Measurements from ENCODE around the gene SLIT3. TPM values are rescaled to one million over a fixed set of nuclear protein-coding genes. Genes with fewer than 3 reads are reported as not detected.

The SLIT3 gene
- total RNA-seq, 1 experiment from 2014 or later = 0.44 TPM

DNA sequence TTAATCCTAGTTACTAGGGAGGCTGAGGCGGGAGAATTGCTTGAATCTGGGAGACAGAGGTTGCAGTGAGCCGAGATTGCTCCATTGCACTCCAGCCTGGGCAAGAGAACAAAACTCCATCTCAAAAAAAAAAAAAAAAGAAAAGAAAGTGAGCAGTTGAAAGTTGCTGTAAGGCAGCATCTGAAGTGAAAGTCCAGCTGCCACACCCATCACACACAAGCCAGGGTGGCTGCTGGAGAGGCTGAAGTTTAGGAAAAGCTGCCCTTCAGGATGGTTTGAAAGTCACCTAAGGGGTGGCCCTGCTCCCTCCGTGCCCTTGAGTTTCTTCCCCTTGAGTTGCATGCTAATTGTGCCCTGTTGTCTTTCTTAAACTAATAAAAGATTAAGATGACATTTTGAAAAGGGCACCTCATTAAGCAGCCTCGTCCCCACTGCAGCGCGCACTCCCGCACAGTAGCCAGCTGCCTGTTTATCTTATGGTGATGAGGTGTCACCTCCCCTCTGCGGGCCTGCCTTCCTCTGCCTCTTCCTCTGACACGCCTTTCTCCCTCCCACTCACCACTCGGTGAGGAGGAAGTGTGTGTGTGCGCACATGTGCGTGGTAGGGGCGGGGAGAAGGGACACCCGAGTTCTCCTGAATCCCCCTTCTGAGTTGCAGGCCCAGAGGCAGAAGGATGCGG is 617.6 kb downstream of the SLIT3 start:
- Histone ChIP-seq H3K9me3 (ENCODE audit: low read length) (no peaks in the 10 kb centered on the region), H3K9me2 (replicated peaks; ENCODE audit: low read length) (no peaks in the 10 kb centered on the region), H3K27ac (ENCODE audit: low read length) (no peak overlapping the region), H3K4me1 (ENCODE audit: insufficient read depth, low read length) (no peaks in the 10 kb centered on the region), H2AFZ (ENCODE audit: low read length) (no peak overlapping the region), H3K4me2 (ENCODE audit: low read length) (no peak overlapping the region), H3F3A (ENCODE audit: low read length, unreplicated experiment) (no peaks in the 10 kb centered on the region), H3K4me3 (ENCODE audit: low read length) (no peak overlapping the region), H3K27me3 (ENCODE audit: low read length) (no peaks in the 10 kb centered on the region), H3K79me2 (ENCODE audit: low read length) (no peaks in the 10 kb centered on the region), H3K9ac (ENCODE audit: low read length) (no peak overlapping the region), H3K36me3 (ENCODE audit: low read depth, low read length) (no peaks in the 10 kb centered on the region), H4K20me1 (ENCODE audit: low read length) (no peaks in the 10 kb centered on the region)
- no peak for ATAC-seq
- TF ChIP-seq EZH2 (IDR thresholded peaks at IDR 0.05; ENCODE audit: low read length, unreplicated experiment) (no peak), EZH2phosphoT487 (IDR thresholded peaks at IDR 0.05; ENCODE audit: borderline replicate concordance, low read length) (no peak)
- TF ChIP-seq, protein P1, sequence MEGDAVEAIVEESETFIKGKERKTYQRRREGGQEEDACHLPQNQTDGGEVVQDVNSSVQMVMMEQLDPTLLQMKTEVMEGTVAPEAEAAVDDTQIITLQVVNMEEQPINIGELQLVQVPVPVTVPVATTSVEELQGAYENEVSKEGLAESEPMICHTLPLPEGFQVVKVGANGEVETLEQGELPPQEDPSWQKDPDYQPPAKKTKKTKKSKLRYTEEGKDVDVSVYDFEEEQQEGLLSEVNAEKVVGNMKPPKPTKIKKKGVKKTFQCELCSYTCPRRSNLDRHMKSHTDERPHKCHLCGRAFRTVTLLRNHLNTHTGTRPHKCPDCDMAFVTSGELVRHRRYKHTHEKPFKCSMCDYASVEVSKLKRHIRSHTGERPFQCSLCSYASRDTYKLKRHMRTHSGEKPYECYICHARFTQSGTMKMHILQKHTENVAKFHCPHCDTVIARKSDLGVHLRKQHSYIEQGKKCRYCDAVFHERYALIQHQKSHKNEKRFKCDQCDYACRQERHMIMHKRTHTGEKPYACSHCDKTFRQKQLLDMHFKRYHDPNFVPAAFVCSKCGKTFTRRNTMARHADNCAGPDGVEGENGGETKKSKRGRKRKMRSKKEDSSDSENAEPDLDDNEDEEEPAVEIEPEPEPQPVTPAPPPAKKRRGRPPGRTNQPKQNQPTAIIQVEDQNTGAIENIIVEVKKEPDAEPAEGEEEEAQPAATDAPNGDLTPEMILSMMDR (conservative IDR thresholded peaks at IDR 0.05; ENCODE audit: low read depth, low read length) = no peak
- ChIA-PET POLR2A (ENCODE audit: unreplicated experiment) (no interaction called here), CTCF (no interaction called here)
- BruUV-seq (replicated peaks) = no TSS peak
- intact Hi-C loops (cut with micrococcal nuclease) = no loop called here
- DNase-seq = no peak

DNA sequence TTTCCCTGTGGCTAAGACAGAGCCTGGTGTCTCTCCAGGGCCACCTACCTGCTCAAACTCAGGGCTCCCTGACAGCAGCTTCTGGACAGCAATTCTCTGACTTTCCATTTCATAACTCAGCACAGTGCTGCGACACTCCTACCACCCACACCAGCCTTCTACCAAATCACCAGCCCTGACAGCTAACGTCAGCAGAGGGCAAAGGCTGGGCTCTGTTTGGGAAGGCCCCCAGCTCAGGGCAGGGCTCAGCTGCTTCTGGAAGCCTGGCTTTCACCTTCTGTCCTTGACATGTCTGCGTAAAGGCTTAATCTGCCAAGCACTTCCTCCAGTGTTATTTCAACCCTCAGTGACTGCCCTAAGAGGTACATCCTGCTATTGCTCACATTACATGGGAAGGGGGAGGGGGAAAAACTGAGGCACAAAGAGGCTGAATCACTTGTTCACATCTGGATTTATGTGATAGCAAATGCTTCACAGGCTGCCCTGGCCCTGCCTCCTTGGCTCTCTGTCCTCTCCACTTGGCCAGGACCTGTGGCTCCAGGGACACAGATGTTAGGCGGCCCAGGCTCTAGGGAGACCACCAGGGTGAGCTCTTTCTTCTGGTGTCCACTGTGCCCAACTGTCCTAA is 619.3 kb downstream of the SLIT3 start:
- POLR2A ChIA-PET (ENCODE audit: unreplicated experiment) = interaction anchor here (0.5 kb wide), 1 partner anchor 42 kb away, joined by 3 read pairs; no protein-coding TSS in a partner anchor
- no peak for ATAC-seq
- no peak overlapping the region for H3K27ac ChIP-seq (ENCODE audit: low read length)
- DNase-seq = no peak
- no peak overlapping the region for H2AFZ ChIP-seq (ENCODE audit: low read length)
- no peaks in the 10 kb centered on the region for H3K4me1 ChIP-seq (ENCODE audit: insufficient read depth, low read length)
- CTCF ChIA-PET = interaction anchor here (0.6 kb wide), 1 partner anchor 124 kb away, joined by 3 read pairs; no protein-coding TSS in a partner anchor
- H3F3A ChIP-seq (ENCODE audit: low read length, unreplicated experiment) = no peaks in the 10 kb centered on the region
- no peaks in the 10 kb centered on the region for H3K36me3 ChIP-seq (ENCODE audit: low read depth, low read length)
- no peaks in the 10 kb centered on the region for H3K9me3 ChIP-seq (ENCODE audit: low read length)
- H4K20me1 ChIP-seq (ENCODE audit: low read length) = no peaks in the 10 kb centered on the region
- H3K79me2 ChIP-seq (ENCODE audit: low read length) = no peaks in the 10 kb centered on the region
- no peaks in the 10 kb centered on the region for H3K27me3 ChIP-seq (ENCODE audit: low read length)
- BruUV-seq (replicated peaks) = no TSS peak
- intact Hi-C loops (cut with micrococcal nuclease) = no loop called here
- H3K9ac ChIP-seq (ENCODE audit: low read length) = no peak overlapping the region
- H3K4me3 ChIP-seq (ENCODE audit: low read length) = no peak overlapping the region
- H3K4me2 ChIP-seq (ENCODE audit: low read length) = no peak overlapping the region
- no peaks in the 10 kb centered on the region for H3K9me2 ChIP-seq (replicated peaks; ENCODE audit: low read length)
- no peak for TF ChIP-seq EZH2 (IDR thresholded peaks at IDR 0.05; ENCODE audit: low read length, unreplicated experiment)
- TF ChIP-seq, protein P1 (conservative IDR thresholded peaks at IDR 0.05; ENCODE audit: low read depth, low read length) = no peak

DNA sequence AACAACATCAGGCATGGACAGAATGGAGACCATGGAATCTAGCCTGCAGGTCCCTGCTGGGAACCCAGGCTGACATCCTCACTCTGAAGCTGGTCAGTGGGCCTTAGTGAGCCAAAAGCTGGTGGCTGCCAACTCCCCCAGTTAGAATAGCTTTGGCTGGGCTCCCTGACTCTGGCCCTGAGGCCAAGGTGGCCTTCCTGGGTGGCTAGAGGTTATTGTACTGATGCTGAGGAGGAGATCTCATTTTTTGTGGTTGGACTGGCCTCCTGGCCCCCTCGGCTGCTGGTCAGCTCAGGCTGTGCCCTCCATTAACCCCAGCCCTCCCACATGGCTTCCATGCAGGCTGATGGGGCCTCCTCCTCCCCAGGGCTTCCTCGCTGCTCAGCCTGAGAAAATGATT is 620.5 kb downstream of the SLIT3 start:
- Histone ChIP-seq H3K9me2 (replicated peaks; ENCODE audit: low read length) (no peaks in the 10 kb centered on the region), H3K4me2 (ENCODE audit: low read length) (no peak overlapping the region), H3K79me2 (ENCODE audit: low read length) (no peaks in the 10 kb centered on the region), H3K4me3 (ENCODE audit: low read length) (no peak overlapping the region), H3K4me1 (ENCODE audit: insufficient read depth, low read length) (no peaks in the 10 kb centered on the region), H3K36me3 (ENCODE audit: low read depth, low read length) (no peaks in the 10 kb centered on the region), H4K20me1 (ENCODE audit: low read length) (no peaks in the 10 kb centered on the region), H3K9ac (ENCODE audit: low read length) (no peak overlapping the region), H3F3A (ENCODE audit: low read length, unreplicated experiment) (no peaks in the 10 kb centered on the region), H3K27me3 (ENCODE audit: low read length) (no peaks in the 10 kb centered on the region), H3K27ac (ENCODE audit: low read length) (no peak overlapping the region), H2AFZ (ENCODE audit: low read length) (no peak overlapping the region), H3K9me3 (ENCODE audit: low read length) (no peaks in the 10 kb centered on the region)
- DNase-seq (no peak), ATAC-seq (no peak)
- ChIA-PET CTCF (no interaction called here), POLR2A (ENCODE audit: unreplicated experiment) (no interaction called here)
- intact Hi-C loops (cut with micrococcal nuclease) = no loop called here
- no peak for TF ChIP-seq EZH2phosphoT487 (IDR thresholded peaks at IDR 0.05; ENCODE audit: borderline replicate concordance, low read length)
- no peak for TF ChIP-seq EZH2 (IDR thresholded peaks at IDR 0.05; ENCODE audit: low read length, unreplicated experiment)
- TF ChIP-seq, protein P1 (conservative IDR thresholded peaks at IDR 0.05; ENCODE audit: low read depth, low read length) = no peak
- BruUV-seq (replicated peaks) = no TSS peak

All from PC-3 (cell line).